Body of pancreas (tissue), 4 donors: Measurements from ENCODE around the gene SERPINI1.

Experiments
- CTCF ChIP-seq, 7 experiments: fragments of 450-650 bp in 4 of 7; fragments of 200-600 bp in 3 of 7; sonication (generic) in 3 of 7; IDR thresholded peaks; one replicate each; pipeline ENCODE4 v1.5.1; 2016 to 2019; ENCODE audit warnings: antibody characterized with exemption in 7 of 7
- POLR2A ChIP-seq, 3 donors: fragments of 450-650 bp; IDR thresholded peaks; one replicate each; pipeline ENCODE4 v1.6.1; 2016; ENCODE audit warnings: antibody characterized with exemption in 3 of 3, mild to moderate bottlenecking in 2 of 3

GRCh38 chr3:167816953-167817352, 81.4 kb downstream of the SERPINI1 start:
- TF ChIP-seq CTCF (IDR thresholded peaks at IDR 0.05) (no peak), POLR2A (IDR thresholded peaks at IDR 0.05) (no peak)
